T follicular helper cell (primary cell): Measurements from ENCODE around the gene PPP1R7.

ENCODE experiments used
- DNase-seq: peaks from one replicate; pipeline ENCODE4 v3.0.0-alpha.2; 2020; ENCODE audit warnings: low read depth

Gene PPP1R7

GRCh38 chr2:241232736-241233575, 82.7 kb downstream of the PPP1R7 start:
- DNase-seq, result no peak
